K562 (cell line): ENCODE data around the gene DGCR8. TPM values are rescaled to one million over a fixed set of nuclear protein-coding genes. Genes with fewer than 3 reads are reported as not detected.
A peak's percentile ranks its signal among the peaks of the same experiment; 100 is the strongest.

ENCODE experiments used
- CBX8 ChIP-seq: fragments of 200-600 bp; sonication (generic); IDR thresholded peaks from 2 replicates; pipeline ENCODE4 v1.6.1; 2012; ENCODE audit warnings: borderline replicate concordance, mixed run types, low read depth, mild to moderate bottlenecking, moderate library complexity, mixed read lengths, low read length, control low read depth, inconsistent platforms; ENCODE audit not compliant: poor library complexity, severe bottlenecking; ENCODE audit errors: extremely low read depth
- CHD2 ChIP-seq: IDR thresholded peaks from 2 replicates; pipeline ENCODE4 v1.6.1; 2011; ENCODE audit warnings: low read depth, low read length
- KDM2B ChIP-seq: fragments of 250-450 bp; sonication (Bioruptor Pico); IDR thresholded peaks from 2 replicates; pipeline ENCODE4 v1.8.0; 2021; ENCODE audit warnings: mild to moderate bottlenecking, moderate library complexity
- WHSC1 ChIP-seq: IDR thresholded peaks from one replicate; pipeline ENCODE4 v1.6.1; 2012; ENCODE audit warnings: low read length, control low read depth, inconsistent platforms
- ZNF253 ChIP-seq: fragments of 250-450 bp; sonication (Bioruptor Pico); conservative IDR thresholded peaks from 2 replicates; pipeline ENCODE4 v1.6.1; 2021; ENCODE audit warnings: mild to moderate bottlenecking
- ZNF830 ChIP-seq: fragments of 250-450 bp; sonication (Bioruptor Pico); IDR thresholded peaks from 2 replicates; pipeline ENCODE4 v1.5.0; 2021; ENCODE audit warnings: mild to moderate bottlenecking
- polyA plus RNA-seq, 8 experiments: library from polyadenylated mRNA; depleted of rRNA in 4 of 8; stranded (reverse) in 5 of 8; unstranded in 3 of 8; fragments of >200 nt; fragmentation: Nextera tagmentation in 2 of 8; fragmentation: Illumina TruSeq in 1 of 8; extraction: Ambion mirVana in 2 of 8; extraction: Trizol in 1 of 8; gene quantifications; 2 replicates each; pipeline versions ENCODE4 v1.2.1 to v1.2.3, GENCODE V29; 2011 to 2014; ENCODE audit warnings: inconsistent platforms in 1 of 8, missing spikeins in 1 of 8
- total RNA-seq, 7 experiments: library from RNA; depleted of rRNA in 6 of 7; stranded (reverse); fragments of >200 nt in 6 of 7; fragmentation: Illumina TruSeq in 2 of 7; extraction: Trizol in 2 of 7; gene quantifications; 2 replicates each; pipeline versions ENCODE4 v1.2.1 to v1.2.3, GENCODE V29; 2011 to 2021; ENCODE audit warnings: low replicate concordance in 1 of 7
- TF ChIP-seq, protein P1 (sequence below): sonication (generic); formaldehyde crosslinking; IDR thresholded peaks from 2 replicates; pipeline ENCODE4 v1.8.0; 2022; ENCODE audit warnings: mild to moderate bottlenecking, missing genetic modification reagents
- TF ChIP-seq, protein P2 (sequence below), 2 experiments: fragments of 450-650 bp; formaldehyde crosslinking in 1 of 2; IDR thresholded peaks; 2 replicates each; pipeline versions ENCODE4 v1.4.0 to v1.6.1; 2014 to 2020; ENCODE audit warnings: mild to moderate bottlenecking in 2 of 2, borderline replicate concordance in 1 of 2, low read depth in 1 of 2
- TF ChIP-seq, protein P3 (sequence below): conservative IDR thresholded peaks from 2 replicates; pipeline ENCODE4 v1.6.1; 2011; ENCODE audit warnings: low read depth, mild to moderate bottlenecking, low read length; ENCODE audit not compliant: control insufficient read depth
- TF ChIP-seq, protein P4 (sequence below), 3 experiments: fragments of 200-800 bp in 1 of 3; fragments of 250-450 bp in 1 of 3; fragments of 450-650 bp in 1 of 3; sonication (Bioruptor Pico) in 1 of 3; sonication (Bioruptor generic) in 1 of 3; formaldehyde crosslinking in 1 of 3; IDR thresholded peaks; 2 replicates each; pipeline versions ENCODE4 v1.6.1 to v1.8.0; 2016 to 2022; ENCODE audit warnings: mild to moderate bottlenecking in 2 of 3, missing genetic modification characterization in 2 of 3, missing compliant biosample characterization in 1 of 3, moderate library complexity in 1 of 3

DGCR8 gene
- total and polyA plus RNA-seq, 9 of the 15 experiments (the other 6 are each of a cell fraction or from before 2014, with no cell fraction given) = 5.9 to 144 (median 80.1) TPM

DNA sequence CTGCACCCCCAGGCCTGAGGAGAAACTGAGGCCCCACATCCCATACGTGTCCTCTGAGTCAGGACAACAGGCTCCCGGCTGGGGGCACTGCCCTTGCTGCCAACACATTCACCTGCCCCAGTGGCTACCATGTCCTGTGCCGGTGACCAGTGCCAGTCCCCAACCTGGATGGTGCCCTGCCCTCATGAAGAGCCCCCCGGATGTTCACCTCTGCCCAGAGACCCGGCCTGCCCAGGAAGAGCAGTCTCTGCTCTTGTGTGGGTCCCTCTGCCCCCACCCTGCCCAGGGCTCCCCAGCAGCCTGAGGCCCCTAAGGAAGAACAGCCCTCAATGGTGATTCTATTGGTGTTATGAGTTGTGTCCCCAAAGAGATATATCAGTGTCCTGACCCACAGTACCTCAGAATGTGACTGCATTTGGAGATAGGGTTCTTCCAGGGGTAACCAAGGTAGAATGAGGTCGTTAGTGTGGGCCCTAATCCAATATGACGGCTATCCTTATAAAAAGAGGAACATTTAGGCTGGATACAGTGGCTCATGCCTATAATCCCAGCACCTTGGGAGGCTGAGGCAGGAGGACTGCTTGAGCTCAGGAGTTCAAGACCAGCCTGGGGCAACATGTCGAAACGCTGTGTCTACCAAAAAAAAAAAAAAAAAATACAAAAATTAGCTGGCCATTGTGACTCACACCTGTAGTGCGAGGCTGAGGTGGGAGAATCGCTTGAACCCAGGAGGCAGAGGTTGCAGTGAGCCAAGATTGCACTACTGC lies 13.2 kb upstream of the DGCR8 start (continued):
- TF ChIP-seq, protein P1, sequence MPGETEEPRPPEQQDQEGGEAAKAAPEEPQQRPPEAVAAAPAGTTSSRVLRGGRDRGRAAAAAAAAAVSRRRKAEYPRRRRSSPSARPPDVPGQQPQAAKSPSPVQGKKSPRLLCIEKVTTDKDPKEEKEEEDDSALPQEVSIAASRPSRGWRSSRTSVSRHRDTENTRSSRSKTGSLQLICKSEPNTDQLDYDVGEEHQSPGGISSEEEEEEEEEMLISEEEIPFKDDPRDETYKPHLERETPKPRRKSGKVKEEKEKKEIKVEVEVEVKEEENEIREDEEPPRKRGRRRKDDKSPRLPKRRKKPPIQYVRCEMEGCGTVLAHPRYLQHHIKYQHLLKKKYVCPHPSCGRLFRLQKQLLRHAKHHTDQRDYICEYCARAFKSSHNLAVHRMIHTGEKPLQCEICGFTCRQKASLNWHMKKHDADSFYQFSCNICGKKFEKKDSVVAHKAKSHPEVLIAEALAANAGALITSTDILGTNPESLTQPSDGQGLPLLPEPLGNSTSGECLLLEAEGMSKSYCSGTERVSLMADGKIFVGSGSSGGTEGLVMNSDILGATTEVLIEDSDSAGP (CRISPR knock-in tag) = no peak
- TF ChIP-seq, protein P2, sequence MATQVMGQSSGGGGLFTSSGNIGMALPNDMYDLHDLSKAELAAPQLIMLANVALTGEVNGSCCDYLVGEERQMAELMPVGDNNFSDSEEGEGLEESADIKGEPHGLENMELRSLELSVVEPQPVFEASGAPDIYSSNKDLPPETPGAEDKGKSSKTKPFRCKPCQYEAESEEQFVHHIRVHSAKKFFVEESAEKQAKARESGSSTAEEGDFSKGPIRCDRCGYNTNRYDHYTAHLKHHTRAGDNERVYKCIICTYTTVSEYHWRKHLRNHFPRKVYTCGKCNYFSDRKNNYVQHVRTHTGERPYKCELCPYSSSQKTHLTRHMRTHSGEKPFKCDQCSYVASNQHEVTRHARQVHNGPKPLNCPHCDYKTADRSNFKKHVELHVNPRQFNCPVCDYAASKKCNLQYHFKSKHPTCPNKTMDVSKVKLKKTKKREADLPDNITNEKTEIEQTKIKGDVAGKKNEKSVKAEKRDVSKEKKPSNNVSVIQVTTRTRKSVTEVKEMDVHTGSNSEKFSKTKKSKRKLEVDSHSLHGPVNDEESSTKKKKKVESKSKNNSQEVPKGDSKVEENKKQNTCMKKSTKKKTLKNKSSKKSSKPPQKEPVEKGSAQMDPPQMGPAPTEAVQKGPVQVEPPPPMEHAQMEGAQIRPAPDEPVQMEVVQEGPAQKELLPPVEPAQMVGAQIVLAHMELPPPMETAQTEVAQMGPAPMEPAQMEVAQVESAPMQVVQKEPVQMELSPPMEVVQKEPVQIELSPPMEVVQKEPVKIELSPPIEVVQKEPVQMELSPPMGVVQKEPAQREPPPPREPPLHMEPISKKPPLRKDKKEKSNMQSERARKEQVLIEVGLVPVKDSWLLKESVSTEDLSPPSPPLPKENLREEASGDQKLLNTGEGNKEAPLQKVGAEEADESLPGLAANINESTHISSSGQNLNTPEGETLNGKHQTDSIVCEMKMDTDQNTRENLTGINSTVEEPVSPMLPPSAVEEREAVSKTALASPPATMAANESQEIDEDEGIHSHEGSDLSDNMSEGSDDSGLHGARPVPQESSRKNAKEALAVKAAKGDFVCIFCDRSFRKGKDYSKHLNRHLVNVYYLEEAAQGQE (IDR thresholded peaks at IDR 0.05; ENCODE audit: borderline replicate concordance) = no peak
- TF ChIP-seq, protein P2 (CRISPR knock-in tag; IDR thresholded peaks at IDR 0.05; ENCODE audit: low read depth) = 0 out of 2 replicates have a peak, but pooled peaks have one; percentile 48
- TF ChIP-seq, protein P3, sequence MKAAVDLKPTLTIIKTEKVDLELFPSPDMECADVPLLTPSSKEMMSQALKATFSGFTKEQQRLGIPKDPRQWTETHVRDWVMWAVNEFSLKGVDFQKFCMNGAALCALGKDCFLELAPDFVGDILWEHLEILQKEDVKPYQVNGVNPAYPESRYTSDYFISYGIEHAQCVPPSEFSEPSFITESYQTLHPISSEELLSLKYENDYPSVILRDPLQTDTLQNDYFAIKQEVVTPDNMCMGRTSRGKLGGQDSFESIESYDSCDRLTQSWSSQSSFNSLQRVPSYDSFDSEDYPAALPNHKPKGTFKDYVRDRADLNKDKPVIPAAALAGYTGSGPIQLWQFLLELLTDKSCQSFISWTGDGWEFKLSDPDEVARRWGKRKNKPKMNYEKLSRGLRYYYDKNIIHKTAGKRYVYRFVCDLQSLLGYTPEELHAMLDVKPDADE = peak; percentile 31; the same call in 1 of the 2 replicates
- TF ChIP-seq KDM2B (CRISPR knock-in tag) = no peak
- 0 out of 2 replicates have a peak, but pooled peaks have one; percentile 11 for TF ChIP-seq CHD2
- peak; percentile 22 for TF ChIP-seq WHSC1
- TF ChIP-seq ZNF253 (CRISPR knock-in tag) = 0 out of 2 replicates have a peak, but pooled peaks have one; percentile 60
- no peak for TF ChIP-seq CBX8
- TF ChIP-seq, protein P4, sequence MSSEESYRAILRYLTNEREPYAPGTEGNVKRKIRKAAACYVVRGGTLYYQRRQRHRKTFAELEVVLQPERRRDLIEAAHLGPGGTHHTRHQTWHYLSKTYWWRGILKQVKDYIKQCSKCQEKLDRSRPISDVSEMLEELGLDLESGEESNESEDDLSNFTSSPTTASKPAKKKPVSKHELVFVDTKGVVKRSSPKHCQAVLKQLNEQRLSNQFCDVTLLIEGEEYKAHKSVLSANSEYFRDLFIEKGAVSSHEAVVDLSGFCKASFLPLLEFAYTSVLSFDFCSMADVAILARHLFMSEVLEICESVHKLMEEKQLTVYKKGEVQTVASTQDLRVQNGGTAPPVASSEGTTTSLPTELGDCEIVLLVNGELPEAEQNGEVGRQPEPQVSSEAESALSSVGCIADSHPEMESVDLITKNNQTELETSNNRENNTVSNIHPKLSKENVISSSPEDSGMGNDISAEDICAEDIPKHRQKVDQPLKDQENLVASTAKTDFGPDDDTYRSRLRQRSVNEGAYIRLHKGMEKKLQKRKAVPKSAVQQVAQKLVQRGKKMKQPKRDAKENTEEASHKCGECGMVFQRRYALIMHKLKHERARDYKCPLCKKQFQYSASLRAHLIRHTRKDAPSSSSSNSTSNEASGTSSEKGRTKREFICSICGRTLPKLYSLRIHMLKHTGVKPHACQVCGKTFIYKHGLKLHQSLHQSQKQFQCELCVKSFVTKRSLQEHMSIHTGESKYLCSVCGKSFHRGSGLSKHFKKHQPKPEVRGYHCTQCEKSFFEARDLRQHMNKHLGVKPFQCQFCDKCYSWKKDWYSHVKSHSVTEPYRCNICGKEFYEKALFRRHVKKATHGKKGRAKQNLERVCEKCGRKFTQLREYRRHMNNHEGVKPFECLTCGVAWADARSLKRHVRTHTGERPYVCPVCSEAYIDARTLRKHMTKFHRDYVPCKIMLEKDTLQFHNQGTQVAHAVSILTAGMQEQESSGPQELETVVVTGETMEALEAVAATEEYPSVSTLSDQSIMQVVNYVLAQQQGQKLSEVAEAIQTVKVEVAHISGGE (CRISPR knock-in tag; IDR thresholded peaks at IDR 0.05) = 0 out of 6 replicates have a peak, but pooled peaks of 1 of the 3 experiments have one; percentile 14
- 0 out of 2 replicates have a peak, but pooled peaks have one; percentile 9 for TF ChIP-seq ZNF830 (CRISPR knock-in tag)
